ENCODE results near the gene ENOPH1.
"Not testable (repeated sequence)": the region's sequence is repeated elsewhere in the genome, so short reads cannot be mapped to it uniquely, and the experiment has no call there.

The ENOPH1 gene

DNA sequence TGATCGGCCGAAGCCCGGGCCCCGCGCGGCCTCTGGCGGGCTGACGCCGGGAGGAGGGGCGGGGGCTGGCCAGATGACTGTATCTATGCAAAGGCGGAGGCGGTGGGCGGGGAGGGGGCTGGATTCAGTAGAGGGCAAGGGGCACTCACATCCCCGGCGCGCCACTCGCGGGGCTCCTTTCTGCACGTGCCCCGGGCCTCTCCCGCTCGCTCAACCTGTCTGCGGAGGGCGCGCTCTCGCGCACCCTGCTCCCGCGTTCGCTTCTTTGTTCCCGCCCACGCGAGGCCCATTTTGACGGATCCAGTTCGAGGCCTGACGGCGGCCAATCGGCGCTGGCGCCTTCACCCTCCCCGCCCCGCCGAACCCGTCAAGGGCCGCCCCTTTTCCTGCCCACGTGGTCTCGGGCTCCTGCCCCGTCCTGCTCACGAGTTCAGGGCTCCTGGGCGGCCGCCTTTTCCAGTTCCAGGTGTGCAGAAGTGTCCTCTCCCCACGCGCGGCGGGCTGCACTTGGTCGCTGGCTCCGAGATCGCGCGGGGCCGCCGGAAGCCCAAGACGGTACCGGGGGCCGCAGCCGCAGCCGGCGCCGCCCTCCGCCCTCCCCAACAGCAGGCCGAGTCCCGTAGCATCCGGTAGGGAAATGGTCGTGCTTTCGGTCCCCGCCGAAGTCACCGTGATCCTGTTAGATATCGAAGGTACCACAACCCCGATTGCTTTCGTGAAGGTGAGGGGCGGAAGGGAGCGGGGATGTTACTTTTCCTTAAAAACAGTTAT lies at the start of gene ENOPH1, which contains the start of gene HNRNPDL:
Gene ENOPH1, plus strand, starts transcription at position 398 of the 771 bp plus-strand sequence. Its CDS starts 240 bp downstream, at position 638.
Gene HNRNPDL, minus strand, starts transcription at position 270 of the 771 bp plus-strand sequence. CDS start 772 bp downstream, outside the sequence.
- DNase-seq (ENCODE audit: low spot score), result peak; percentile 96

DNA sequence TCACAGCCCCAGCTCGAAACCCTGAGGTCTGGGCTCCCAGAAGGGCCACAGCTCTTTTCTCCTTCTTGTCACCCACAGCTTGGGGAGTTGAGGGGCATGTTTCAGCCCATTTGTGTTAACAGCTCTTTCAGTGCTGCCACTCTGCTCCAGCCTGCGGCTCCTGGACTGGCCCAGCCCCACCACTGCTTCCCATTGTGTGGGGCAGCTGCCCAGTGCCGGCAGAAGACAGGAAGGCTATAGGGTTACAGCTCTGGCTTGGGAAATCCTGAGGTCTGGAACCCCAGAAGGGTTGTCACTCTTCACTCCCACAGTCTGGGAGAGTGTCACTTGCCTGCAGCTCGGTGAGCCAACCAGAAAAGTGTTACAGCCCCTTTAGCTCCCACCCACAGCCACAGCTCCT lies 49.6 kb upstream of the ENOPH1 start:
- DNase-seq (ENCODE audit: low spot score), result no peak

DNA sequence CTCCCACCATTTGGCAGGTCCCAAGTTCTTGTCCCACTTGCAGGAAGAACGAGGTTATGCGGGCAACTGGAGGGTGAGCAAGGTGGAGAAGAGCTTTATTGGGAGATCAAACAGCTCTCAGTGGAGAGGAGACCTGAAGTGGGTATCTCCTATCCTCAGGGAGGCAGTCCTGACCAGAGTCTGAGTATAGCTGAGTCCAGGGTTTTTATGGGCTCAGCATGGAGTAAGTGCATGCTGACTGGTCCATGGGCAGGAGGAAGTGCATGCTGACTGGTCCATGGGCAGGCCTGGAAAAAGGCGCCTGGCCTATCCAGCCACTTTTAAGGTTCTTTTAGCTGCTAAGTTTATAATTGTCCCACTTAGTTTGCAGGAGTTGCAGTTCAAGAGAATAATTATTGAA lies 49.2 kb upstream of the ENOPH1 start:
- no peak for DNase-seq (ENCODE audit: low spot score)

DNA sequence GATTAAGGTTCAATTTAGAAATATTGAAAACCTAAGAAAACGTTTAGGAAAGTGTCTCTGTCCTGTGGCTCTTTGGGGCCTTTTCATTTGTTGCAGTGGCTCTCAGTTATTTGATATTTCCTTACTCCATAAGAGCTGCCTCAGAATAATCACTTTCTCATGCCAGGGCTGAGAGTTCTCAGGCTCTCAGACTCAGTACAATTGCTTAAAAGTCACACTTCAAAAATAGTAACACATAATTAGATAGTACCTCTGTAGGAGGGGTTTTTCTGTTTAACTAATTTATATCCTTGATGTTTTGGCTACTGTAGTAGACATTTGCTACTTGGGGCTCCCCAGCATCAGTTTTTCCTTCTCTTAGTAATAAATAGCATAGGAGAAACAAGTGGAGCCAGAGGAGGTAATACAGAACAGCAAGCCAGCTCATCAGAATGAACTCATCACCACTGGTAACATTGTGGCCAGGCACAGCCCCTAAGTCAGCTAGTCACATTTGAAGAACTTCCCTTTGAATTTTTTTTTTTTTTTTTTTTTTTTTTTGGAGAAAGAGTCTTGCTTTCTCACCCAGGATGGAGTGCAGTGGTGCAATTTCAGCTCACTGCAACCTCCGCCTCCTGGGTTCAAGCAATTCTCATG lies 48.6 kb upstream of the ENOPH1 start:
- no peak for DNase-seq (ENCODE audit: low spot score)

DNA sequence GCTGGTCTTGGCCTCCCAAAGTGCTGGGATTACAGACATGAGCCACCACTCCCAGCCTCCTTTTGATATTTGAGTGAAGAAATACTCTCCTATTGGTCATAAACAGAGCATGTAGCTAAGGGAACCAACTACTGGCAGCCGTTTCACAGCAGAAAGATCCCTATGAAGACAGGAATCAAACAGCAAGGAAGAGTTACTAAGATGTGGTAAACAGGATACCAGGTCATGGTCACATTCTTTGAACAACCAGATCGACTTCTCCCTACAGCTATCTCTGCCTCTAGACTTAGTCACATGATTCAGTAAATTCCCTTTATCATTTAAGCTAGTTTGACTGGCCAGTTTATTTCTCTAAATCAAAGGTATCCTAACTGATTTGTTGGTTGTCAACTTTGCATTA lies 47.6 kb upstream of the ENOPH1 start:
- DNase-seq (ENCODE audit: low spot score), result no peak

DNA sequence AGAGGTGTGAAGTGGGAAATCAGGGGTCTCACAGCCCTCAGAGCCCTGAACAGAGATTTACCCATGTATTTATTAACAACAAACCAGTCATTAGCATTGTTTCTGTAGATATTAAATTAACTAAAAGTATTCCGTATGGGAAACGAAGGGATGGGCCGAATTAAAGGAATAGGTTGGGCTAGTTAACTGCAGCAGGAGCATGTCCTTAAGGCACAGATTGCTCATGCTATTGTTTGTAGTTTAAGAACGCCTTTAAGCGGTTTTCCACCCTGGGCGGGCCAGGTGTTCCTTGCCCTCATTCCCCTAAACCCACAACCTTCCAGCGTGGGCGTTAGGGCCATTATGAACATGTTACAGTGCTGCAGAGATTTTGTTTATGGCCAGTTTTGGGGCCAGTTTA lies 44.1 kb upstream of the ENOPH1 start:
- not testable (repeated sequence) for DNase-seq (ENCODE audit: low spot score)

DNA sequence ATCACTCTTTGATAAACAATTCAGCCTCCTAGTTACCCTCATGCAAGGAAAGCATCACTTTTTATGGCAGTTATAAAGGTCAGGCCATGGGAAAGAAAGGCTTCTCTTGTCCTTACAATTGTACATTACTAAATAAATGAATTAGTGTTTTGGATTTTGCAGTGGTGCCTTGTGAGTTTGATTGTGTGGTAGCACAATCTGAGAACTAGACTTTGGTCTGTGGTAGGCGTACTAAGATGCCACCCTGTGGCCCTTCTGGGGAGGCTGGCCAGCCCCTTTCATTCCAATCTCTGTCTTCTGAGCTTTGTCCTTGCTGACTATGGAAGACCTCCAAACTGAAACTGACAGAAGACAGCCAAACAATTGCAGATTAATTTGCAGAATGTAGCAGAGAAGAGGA lies 42.0 kb upstream of the ENOPH1 start:
- no peak for DNase-seq (ENCODE audit: low spot score)

DNA sequence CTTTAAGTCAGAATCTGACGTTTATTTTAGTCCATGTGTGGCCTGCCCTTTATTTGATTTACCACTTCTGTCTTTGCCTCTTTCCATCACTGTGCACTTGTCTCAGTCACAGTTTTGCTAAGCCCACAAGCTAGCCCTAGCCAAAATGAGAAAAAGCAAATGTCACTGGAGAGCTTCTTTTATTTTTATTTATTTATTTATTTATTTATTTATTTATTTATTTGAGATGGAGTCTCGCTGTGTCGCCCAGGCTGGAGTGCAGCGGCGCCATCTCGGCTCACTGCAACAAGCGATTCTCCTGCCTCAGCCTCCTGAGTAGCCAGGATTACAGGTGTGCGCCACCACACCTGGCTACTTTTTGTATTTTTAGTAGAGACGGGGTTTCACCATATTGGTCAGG lies 40.3 kb upstream of the ENOPH1 start:
- not testable (repeated sequence) for DNase-seq (ENCODE audit: low spot score)

DNA sequence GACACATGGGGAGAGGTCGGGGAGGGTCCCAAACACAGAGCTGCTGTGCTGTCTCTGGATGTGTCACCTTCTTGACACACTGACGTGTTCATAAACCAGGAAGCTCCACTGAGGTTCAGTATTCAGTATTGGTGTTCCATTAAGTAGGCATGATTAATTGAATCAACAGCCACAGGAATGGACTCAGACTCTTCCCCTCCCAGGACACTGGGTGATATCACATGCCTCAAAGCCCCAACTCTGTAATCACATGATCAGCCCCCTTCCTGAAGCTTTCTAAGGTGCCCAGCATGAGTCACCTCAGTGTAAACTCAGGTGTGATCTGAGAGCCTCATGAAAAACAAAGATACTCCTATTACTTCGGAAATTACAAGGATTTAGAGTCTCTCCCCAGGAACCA lies 35.5 kb upstream of the ENOPH1 start:
- DNase-seq (ENCODE audit: low spot score), result no peak

DNA sequence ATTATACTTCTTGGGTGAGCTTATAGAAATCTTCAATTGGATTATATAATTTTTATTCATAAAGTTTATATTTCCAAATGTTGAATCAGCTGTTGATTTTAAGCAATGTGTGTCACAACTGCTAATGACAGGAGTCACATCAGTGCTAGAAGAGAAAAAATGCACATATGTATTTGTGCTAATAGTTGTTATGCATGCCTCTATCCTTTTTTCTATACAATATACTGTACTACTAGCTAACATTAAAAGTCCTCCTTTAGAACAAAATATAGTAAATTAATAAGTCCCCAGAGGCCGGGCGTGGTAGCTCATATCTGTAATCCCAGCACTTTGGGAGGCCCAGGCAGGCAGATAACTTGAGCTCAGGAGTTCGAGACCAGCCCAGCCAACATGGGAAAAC lies 32.9 kb upstream of the ENOPH1 start:
- DNase-seq (ENCODE audit: low spot score), result no peak

DNA sequence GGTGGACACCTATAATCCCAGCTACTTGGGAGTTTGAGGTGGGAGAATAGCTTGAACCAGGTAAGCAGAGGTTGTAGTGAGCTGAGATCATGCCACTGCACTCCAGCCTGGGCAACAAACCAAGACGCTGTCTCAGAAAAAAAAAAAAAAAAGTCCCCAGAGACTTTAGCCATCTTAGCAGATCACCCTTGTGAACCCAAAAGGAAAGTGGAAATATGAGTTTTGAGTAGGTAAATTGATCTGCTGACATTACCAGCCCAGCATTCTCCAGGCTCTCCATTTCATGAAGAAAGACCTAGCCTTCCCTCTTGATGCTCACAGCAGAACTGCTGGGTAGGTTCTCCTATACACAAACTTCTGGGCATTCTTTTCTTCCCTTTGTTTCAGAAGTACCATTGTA lies 32.1 kb upstream of the ENOPH1 start:
- DNase-seq (ENCODE audit: low spot score), result no peak

DNA sequence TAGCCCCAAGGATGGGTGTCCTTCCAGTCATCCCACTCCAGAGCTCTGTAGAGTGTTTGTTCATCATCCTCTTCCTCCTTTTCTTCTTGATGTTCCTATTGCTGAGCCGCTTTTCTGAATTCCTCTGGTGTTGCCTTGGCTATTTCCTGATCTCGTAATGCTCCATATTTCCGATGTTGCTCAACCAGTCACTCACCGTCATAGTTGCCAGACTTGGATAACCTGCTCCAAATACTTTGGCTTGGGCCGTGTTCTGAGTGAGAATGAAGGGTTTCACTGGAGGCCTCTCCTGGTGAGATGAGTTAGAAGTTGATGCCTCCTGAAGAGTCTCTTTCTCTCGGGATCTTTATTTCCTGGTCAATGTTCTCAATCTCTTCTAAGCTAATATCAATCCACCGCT lies 28.8 kb upstream of the ENOPH1 start:
- DNase-seq (ENCODE audit: low spot score), result no peak

DNA sequence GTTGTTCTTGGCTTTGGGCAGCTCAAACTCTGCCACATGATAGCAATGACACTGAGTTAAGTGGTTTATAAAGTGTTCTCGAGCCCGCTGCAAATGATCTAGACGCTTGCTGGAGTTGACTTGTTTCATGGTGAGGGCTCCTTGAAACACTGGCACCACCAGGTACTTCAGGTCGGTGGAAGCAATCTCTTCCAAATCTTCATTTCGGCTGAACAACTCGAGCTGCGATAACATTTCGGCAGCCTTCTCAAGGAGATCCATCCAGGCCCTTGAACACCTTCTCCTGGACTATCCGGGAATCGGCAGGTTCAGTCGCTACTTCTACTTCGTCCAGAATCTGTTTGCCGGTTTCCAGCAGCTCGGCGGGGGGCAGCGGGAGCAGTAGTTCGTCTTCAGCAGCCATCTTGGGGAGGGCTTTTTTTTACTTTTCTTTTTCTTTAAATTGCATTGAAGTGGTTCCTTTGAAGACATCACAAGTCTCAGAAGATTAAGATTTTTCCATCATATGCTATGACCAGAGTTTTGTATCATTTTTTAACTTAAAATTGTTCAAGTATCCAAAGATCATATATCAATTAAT lies 28.1 kb upstream of the ENOPH1 start:
- no peak for DNase-seq (ENCODE audit: low spot score)

DNA sequence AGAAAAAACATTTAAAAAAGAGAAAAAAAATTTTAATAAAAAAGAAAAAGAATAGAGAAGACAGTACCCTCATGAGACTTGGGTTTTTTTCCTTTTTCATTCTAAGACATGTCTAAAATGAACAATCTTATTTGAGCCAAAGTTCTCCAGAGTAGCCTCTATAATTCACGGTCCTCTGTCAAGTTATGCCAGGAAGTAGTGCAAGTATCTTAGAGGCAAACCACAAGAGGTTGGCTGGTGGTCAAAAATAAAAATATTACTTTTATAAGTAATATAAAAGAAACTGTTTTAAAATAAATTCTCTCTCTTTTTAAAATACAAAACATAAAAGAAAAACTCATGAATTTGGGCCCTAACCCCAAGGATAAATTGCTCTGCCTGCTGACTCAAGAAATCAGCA lies 26.7 kb upstream of the ENOPH1 start:
- no peak for DNase-seq (ENCODE audit: low spot score)

DNA sequence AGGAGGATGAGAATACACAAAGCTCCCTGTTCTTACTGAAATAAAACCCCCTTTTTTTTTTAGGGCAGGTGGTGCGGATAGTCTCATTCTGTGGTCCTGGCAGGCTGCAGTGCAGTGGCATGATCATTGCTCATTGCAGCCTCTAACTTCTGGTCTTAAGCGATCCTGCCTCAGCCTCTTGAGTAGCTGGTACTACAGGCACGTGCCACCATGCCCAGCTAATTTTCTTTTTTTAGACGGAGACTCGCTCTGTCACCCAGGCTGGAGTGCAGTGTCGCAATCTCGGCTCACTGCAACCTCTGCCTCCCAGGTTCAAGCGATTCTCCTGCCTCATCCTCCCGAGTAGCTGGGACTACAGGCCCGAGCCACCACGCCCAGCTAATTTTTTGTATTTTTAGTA lies 15.3 kb upstream of the ENOPH1 start:
- not testable (repeated sequence) for DNase-seq (ENCODE audit: low spot score)

DNA sequence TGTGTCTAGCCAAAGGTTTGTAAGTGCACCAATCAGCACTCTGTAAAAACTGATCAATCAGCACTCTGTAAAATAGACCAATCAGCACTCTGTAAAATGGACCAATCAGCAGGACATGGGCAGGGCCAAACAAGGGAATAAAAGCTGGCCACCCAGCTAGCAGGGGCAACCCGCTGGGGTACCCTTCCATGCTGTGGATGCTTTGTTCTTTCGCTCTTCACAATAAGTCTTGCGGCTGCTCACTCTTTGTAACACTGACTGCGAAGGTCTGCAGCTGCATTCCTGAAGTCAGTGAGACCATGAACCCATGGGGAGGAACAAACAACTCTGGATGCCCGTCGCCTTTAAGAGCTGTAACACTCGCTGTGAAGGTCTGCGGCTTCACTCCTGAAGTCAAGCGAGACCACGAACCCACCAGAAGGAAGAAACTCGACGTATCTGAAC lies 14.4 kb upstream of the ENOPH1 start:
- no peak for DNase-seq (ENCODE audit: low spot score)

DNA sequence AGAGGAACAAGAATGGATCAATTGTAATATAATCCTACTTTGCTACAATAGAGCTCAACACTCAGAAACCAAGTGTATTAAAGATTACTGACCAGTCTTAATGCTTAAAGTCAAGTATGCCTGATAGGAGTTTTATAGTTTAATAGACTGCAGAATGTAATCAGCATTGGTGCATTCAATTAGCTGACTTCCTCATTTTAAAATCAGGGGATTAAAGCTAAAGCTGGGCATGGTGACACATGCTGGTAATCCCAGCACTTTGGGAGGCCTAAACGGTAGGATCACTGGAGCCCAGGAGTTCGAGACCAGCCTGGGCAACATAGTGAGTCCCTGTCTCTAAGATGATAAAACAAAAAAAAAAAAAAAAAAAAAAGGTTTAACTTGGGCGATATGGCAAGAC lies 10.9 kb upstream of the ENOPH1 start:
- DNase-seq (ENCODE audit: low spot score), result no peak

DNA sequence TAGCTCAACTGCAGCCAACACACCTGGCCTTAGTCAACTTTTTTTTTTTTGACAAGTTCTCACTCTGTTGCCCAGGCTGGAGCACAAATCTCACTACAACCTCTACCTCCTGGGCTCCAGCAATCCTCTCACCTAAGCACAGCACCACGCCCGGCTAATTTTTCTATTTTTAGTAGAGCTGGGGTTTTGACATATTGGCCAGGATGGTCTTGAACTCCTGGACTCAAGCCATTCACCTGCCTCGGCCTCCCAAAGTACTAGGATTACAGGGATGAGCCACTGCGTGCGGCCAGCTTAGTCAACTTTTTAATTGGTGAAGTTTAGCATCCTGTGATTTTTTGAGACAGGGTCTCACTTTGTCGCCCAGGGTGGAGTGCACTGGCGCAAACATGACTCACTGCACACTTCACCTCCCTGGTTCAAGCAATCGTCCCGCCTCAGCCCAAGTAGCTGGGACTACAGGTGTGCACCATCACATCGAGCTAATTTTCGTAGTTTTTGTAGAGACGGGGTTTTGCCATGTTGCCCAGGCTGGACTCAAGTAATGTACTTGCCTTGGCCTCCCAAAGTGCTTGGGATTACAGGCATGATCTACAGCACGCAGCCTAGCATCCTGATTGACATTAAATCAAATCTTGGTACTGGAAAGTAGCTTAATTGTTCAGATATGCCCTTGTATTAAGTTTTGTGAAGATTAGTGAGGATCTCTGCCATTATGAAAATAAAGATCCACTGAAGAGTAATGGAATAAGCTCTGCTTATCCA lies 8.4 kb upstream of the ENOPH1 start:
- DNase-seq (ENCODE audit: low spot score), result no peak

DNA sequence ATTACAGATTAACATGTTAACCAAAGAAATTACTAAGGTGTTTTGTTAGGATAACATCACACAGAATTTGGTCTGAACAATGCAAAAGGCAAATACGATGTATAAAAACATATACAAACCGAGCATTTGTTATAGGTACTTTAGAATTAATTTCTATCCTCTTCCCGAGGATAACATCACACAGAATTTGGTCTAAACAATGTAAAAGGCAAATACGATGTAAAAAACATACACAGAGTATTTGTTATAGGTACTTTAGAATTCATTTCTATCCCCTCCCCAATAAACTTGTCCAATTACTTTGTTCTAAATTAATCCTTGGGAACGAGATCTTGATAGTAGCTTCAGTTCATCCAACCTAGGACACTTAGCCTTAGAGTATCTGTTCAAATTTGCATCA lies 7.8 kb upstream of the ENOPH1 start:
- no peak for DNase-seq (ENCODE audit: low spot score)

DNA sequence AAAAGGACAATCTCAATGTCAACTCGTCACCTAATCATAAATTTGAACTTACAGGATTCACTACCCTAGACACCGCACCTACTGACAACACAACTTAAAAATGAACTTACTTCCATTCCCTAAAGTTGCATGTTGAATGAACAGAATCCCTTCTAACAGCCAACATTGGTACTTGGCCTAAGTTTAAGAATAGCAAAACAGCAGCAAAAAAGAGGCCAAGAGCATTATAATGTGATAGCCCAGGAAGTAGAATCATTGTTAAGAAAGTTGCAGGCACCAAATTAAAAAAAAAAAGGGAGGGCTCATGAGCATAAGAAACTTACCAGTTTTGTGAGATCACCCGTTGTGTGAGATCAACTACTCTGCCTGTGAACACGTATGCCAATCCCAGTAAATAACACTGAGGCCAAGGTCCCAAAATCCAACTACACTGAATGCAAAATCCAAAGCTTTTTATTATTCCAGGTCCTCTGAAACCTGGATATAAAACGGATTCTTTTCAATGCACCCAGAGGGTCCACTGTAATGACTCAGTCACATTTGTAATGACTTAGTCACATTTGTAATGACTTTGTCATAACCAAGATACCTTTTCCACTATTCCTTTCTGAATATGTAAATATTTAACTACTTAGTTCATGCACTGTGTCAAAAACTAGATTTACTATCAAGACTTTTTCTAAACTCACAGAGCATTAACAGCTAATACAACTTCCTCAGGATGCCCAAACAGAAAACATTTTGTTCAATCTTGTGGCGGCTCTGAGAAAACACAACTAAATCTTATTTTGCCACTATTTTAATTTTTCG lies 6.9 kb upstream of the ENOPH1 start:
- no peak for DNase-seq (ENCODE audit: low spot score)

DNA sequence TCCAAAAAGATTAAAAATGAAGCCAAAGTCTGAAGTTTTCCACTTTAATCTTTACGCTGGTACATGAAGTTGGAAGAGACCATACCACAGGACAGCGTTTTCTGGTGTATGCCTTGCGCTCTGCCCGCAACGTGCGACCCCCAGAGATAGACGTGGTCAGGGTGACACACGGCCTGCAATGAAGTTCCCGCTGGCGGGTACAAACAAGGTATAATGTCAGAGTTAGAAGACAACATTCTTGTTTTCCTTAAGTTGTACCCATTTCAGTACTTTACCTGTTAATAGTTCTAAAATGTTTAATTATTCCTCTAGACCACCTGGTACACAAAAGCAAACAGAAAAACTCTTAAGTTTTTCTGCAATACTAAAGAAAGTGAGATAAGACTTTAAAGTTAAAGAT lies 4.9 kb upstream of the ENOPH1 start:
- DNase-seq (ENCODE audit: low spot score), result no peak

DNA sequence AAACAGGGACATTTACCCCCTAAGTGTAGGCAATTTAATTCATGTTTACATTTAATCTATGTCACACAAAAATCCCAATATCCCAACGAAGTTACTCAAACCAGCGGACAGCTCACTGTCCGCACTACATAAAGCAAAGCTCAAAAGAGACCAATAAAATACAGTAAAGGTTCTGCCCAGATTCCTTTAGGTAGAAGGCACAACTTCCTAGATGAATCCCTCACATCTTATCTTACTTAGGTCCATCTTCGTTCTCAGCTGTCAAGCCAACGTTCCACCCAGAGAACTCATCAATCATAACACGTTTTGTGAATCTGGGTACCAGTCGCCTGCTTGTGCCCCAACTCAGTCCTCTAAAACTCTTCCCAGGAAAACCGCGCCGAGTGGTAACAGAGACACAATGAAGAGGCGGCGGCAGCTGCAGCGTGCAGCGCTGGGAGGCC lies 1.8 kb upstream of the ENOPH1 start:
- DNase-seq (ENCODE audit: low spot score), result no peak

Data from putamen (tissue), 1 donor.